Measurements from ENCODE around the gene ZBTB1. TPM values are rescaled to one million over a fixed set of nuclear protein-coding genes. Genes with fewer than 3 reads are reported as not detected.
A peak's percentile ranks its signal among the peaks of the same experiment; 100 is the strongest.

The ZBTB1 gene
- total and polyA plus RNA-seq, 3 donors from 2014 or later, result 20.8 to 34.7 (median 33.2) TPM

- peak; percentile 94 for DNase-seq
- WGBS, 2 donors, result 0 to 1% methylated on average over 46 to 65 of the region's 68 CpGs
- peaks cover 40% of the 10 kb centered on the region for H3K4me1 ChIP-seq
- intact Hi-C loops (cut with DNase I; ENCODE audit: low total_unique reads), result no loop called here
- TF ChIP-seq CTCF (IDR thresholded peaks at IDR 0.05), result no peak
- no peak for TF ChIP-seq POLR2A (IDR thresholded peaks at IDR 0.05)
- peak overlapping the region; percentile 99 to 100 for H3K27ac ChIP-seq
- no peaks in the 10 kb centered on the region for H3K9me3 ChIP-seq
- H3K36me3 ChIP-seq (ENCODE audit: low read depth, missing control alignments), result no peaks in the 10 kb centered on the region
- peak overlapping the region; percentile 73 to 93 for H3K4me3 ChIP-seq
- no peaks in the 10 kb centered on the region for H3K27me3 ChIP-seq
Measured at GRCh38 chr14:64504897-64505794, 576 bp downstream of the ZBTB1 start.

- Histone ChIP-seq H3K4me1 (peaks cover 44% of the 10 kb centered on the region), H3K27ac (peak overlapping the region in 1 of 2 donors; percentile 99), H3K4me3 (no peak overlapping the region), H3K27me3 (no peaks in the 10 kb centered on the region), H3K36me3 (ENCODE audit: low read depth, missing control alignments) (no peaks in the 10 kb centered on the region), H3K9me3 (no peaks in the 10 kb centered on the region)
- WGBS, 2 donors, result 21 to 28% methylated on average over 3 of the region's 3 CpGs
- intact Hi-C loops (cut with DNase I; ENCODE audit: low total_unique reads), result no loop called here
- TF ChIP-seq POLR2A (IDR thresholded peaks at IDR 0.05) (no peak), CTCF (IDR thresholded peaks at IDR 0.05) (no peak)
- no peak for DNase-seq
Measured at GRCh38 chr14:64506721-64507120, 2.2 kb downstream of the ZBTB1 start.

GRCh38 chr14:64507376-64508156, 3.0 kb downstream of the ZBTB1 start:
- H3K4me3 ChIP-seq, result no peak overlapping the region
- no peaks in the 10 kb centered on the region for H3K27me3 ChIP-seq
- intact Hi-C loops (cut with DNase I; ENCODE audit: low total_unique reads), result no loop called here
- no peak for DNase-seq
- 72% methylated on average over 4 of the region's 4 CpGs for WGBS, 2 donors
- no peak overlapping the region for H3K27ac ChIP-seq
- H3K4me1 ChIP-seq, result peaks cover 35% of the 10 kb centered on the region
- H3K9me3 ChIP-seq, result no peaks in the 10 kb centered on the region
- TF ChIP-seq POLR2A (IDR thresholded peaks at IDR 0.05) (no peak), CTCF (IDR thresholded peaks at IDR 0.05) (no peak)
- no peaks in the 10 kb centered on the region for H3K36me3 ChIP-seq (ENCODE audit: low read depth, missing control alignments)

- Histone ChIP-seq H3K27me3 (no peaks in the 10 kb centered on the region), H3K4me1 (peaks cover 32% of the 10 kb centered on the region), H3K4me3 (no peak overlapping the region), H3K9me3 (no peaks in the 10 kb centered on the region), H3K36me3 (ENCODE audit: low read depth, missing control alignments) (no peaks in the 10 kb centered on the region), H3K27ac (no peak overlapping the region)
- TF ChIP-seq CTCF (IDR thresholded peaks at IDR 0.05), result no peak
- TF ChIP-seq POLR2A (IDR thresholded peaks at IDR 0.05), result no peak
- DNase-seq, result no peak
- intact Hi-C loops (cut with DNase I; ENCODE audit: low total_unique reads), result no loop called here
- WGBS, 2 donors, result 36 to 51% methylated on average over 1 of the region's 1 CpG
Measured at GRCh38 chr14:64508215-64508776, 3.7 kb downstream of the ZBTB1 start.

All from testis (tissue), 3 donors.